HuH-7.5 (cell line): ENCODE results near the gene RGS14.
A peak's percentile ranks its signal among the peaks of the same experiment; 100 is the strongest.
"Not testable (repeated sequence)": the region's sequence is repeated elsewhere in the genome, so short reads cannot be mapped to it uniquely, and the experiment has no call there.

Experiments
- DNase-seq: peaks from one replicate; pipeline ENCODE4 v3.0.0; 2011; ENCODE audit warnings: low spot score

The RGS14 gene

GRCh38 chr5:177402271-177403043 is 44.7 kb downstream of the RGS14 start:
- peak; percentile 53 for DNase-seq

- DNase-seq: no peak
Observed at GRCh38 chr5:177403102-177403791, 45.5 kb downstream of the RGS14 start.

GRCh38 chr5:177403792-177404640 is 46.3 kb downstream of the RGS14 start:
- DNase-seq: peak; percentile 58

GRCh38 chr5:177404641-177405179 is 47.0 kb downstream of the RGS14 start:
- peak; percentile 25 for DNase-seq

GRCh38 chr5:177405312-177405711 is 47.6 kb downstream of the RGS14 start:
- peak; percentile 8 for DNase-seq

GRCh38 chr5:177405805-177406204 is 48.1 kb downstream of the RGS14 start:
- peak; percentile 5 for DNase-seq

GRCh38 chr5:177409043-177409801 is 51.5 kb downstream of the RGS14 start, which contains the start of gene F12:
F12 (minus strand) TSS chr5:177409564; CDS start chr5:177409527, 37 bp downstream.
- peak; percentile 83 for DNase-seq

- DNase-seq: no peak
Observed at GRCh38 chr5:177410575-177410974, 52.9 kb downstream of the RGS14 start.

- DNase-seq: no peak
Observed at GRCh38 chr5:177412603-177413233, 55.0 kb downstream of the RGS14 start.

GRCh38 chr5:177414481-177414880 is 56.8 kb downstream of the RGS14 start:
- DNase-seq: no peak

- not testable (repeated sequence) for DNase-seq
Observed at GRCh38 chr5:177417081-177417480, 59.4 kb downstream of the RGS14 start.

GRCh38 chr5:177419046-177419445 is 61.3 kb downstream of the RGS14 start:
- no peak for DNase-seq

GRCh38 chr5:177420472-177420871 is 62.7 kb downstream of the RGS14 start:
- DNase-seq: not testable (repeated sequence)

GRCh38 chr5:177421062-177421798 is 63.5 kb downstream of the RGS14 start:
- no peak for DNase-seq
